Chondrocyte (in vitro differentiated cells): ENCODE measurements around the gene C6orf132. TPM values are rescaled to one million over a fixed set of nuclear protein-coding genes. Genes with fewer than 3 reads are reported as not detected.

Experiments
- DNase-seq: peaks from one replicate; pipeline ENCODE4 v3.0.0; 2021; ENCODE audit warnings: mixed read lengths, low spot score
- H3K27ac Mint-ChIP-seq: one replicate; pipeline ENCODE4 v1.8.0; 2021; ENCODE audit warnings: mild to moderate bottlenecking, moderate library complexity, mixed read lengths; ENCODE audit not compliant: unreplicated experiment
- H3K27me3 Mint-ChIP-seq: 2 replicates; pipeline ENCODE4 v1.8.0; 2021; ENCODE audit warnings: low read depth, mixed read lengths
- H3K36me3 Mint-ChIP-seq: 2 replicates; pipeline ENCODE4 v1.8.0; 2021; ENCODE audit warnings: low read depth, mixed read lengths
- H3K4me1 Mint-ChIP-seq: 2 replicates; pipeline ENCODE4 v1.8.0; 2021; ENCODE audit warnings: low read depth, mild to moderate bottlenecking, mixed read lengths
- H3K4me3 Mint-ChIP-seq: one replicate; pipeline ENCODE4 v1.8.0; 2021; ENCODE audit warnings: mild to moderate bottlenecking, moderate library complexity, mixed read lengths; ENCODE audit not compliant: unreplicated experiment
- H3K9me3 Mint-ChIP-seq: 2 replicates; pipeline ENCODE4 v1.8.0; 2021; ENCODE audit warnings: low read depth, mixed read lengths
- total RNA-seq: library from RNA; stranded (reverse); gene quantifications from 3 replicates; pipeline ENCODE4 v1.2.1, GENCODE V29; 2021
- TF ChIP-seq, protein P1 (sequence below): fragments of 200-600 bp; sonication (generic); IDR thresholded peaks from 2 replicates; pipeline ENCODE4 v1.5.0; 2021; ENCODE audit warnings: antibody characterized with exemption, mild to moderate bottlenecking, moderate library complexity

Gene C6orf132
- total RNA-seq, 1 donor from 2014 or later, result 5.8 TPM

DNA sequence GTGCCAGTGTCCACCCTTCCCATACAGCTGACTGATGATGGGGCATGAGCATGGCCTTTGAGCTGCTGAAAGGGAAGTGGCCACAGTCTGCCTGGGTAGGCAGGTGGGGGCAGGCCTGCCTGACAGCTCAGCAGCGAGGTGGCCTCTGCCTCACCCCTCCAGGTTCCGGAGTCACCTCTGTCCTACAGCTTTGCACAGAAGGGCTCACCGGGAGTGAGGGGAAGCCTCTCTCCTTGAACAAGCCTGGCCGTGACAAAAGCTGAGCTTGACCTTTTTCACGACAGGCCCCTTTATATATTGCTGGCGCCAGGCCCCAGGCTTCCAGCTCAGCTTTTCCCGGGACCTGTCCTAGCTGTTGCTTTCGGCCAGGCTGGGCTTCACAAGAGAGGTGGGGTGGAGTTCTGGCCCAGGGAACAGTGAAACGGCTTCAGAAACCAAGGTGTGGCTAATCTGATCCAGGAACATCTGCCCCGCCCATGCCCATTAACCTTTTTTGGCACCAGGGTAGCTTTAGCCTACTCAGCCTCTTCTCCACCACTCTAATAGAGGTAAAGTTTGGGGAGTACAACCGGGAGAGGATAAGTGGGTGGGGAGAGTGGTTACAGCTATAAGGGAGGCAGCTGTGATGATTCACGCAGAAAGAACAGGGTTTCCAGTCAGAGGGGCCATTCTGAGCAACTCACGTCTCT is 42.9 kb downstream of the C6orf132 start:
- H3K36me3 Mint-ChIP-seq, result peaks cover 3% of the 10 kb centered on the region
- H3K27me3 Mint-ChIP-seq, result no peaks in the 10 kb centered on the region
- H3K27ac Mint-ChIP-seq, result no peak overlapping the region
- H3K4me1 Mint-ChIP-seq, result peaks cover 13% of the 10 kb centered on the region
- no peak overlapping the region for H3K4me3 Mint-ChIP-seq
- no peaks in the 10 kb centered on the region for H3K9me3 Mint-ChIP-seq
- no peak for DNase-seq
- TF ChIP-seq, protein P1, sequence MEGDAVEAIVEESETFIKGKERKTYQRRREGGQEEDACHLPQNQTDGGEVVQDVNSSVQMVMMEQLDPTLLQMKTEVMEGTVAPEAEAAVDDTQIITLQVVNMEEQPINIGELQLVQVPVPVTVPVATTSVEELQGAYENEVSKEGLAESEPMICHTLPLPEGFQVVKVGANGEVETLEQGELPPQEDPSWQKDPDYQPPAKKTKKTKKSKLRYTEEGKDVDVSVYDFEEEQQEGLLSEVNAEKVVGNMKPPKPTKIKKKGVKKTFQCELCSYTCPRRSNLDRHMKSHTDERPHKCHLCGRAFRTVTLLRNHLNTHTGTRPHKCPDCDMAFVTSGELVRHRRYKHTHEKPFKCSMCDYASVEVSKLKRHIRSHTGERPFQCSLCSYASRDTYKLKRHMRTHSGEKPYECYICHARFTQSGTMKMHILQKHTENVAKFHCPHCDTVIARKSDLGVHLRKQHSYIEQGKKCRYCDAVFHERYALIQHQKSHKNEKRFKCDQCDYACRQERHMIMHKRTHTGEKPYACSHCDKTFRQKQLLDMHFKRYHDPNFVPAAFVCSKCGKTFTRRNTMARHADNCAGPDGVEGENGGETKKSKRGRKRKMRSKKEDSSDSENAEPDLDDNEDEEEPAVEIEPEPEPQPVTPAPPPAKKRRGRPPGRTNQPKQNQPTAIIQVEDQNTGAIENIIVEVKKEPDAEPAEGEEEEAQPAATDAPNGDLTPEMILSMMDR, result no peak

DNA sequence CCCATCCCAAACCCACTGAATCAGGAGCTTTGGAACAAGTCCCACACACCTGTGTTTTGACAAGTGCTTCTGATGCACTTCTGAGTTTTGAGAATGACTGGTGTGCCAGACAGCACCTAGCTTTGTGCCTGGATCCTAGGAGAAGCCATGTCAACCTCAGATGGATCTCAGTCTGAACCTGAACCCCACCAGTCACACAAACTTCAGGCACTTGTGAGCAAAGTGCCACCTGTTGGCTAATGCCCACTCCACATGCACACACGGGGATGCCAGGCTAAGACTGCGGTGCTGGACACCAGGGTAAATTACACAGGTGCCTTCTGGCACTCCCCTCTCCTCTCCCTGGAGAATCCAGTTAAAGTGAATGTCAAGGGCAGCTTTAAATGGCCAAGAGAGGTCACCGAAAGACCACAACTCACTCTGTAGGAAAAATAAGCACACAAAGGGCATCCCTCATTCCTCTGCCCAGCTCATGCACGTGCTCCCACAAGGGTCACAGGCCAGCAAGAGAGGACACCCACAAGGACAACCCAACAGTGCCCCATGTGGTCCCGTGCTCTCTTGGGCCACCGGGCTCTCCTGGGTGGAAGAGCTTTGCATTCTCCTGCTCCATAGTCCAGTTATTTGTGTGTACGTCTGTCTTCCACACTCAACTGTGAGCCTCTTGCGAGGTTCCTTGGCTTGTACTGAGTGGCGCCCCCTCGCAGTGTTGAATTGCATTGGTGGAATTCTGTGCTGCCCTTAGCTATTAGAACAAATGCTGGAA is 46.5 kb downstream of the C6orf132 start:
- peaks cover 4% of the 10 kb centered on the region for H3K27me3 Mint-ChIP-seq
- H3K36me3 Mint-ChIP-seq, result no peaks in the 10 kb centered on the region
- no peaks in the 10 kb centered on the region for H3K9me3 Mint-ChIP-seq
- TF ChIP-seq, protein P1, result peak; percentile 47
- peaks cover 9% of the 10 kb centered on the region for H3K4me1 Mint-ChIP-seq
- no peak overlapping the region for H3K4me3 Mint-ChIP-seq
- H3K27ac Mint-ChIP-seq, result no peak overlapping the region
- DNase-seq, result no peak

DNA sequence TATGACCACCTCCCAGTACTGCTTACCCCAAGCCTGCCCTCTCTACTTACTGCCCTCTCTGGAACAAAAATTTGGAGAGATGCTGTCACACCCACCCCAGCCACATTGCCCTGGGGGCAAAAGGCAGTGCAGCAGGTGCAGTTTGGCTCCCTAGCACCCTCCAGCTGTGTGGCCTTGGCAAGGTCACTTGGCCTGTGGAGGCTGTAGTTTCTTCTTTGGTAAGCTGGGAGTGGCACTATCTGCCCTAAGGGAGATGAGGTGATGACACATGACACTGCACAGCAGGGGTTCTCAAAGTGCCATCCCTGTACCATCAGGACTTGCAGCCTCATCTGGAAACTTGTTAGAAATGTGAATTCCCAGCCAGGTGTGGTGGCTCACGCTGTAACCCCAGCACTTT is 47.3 kb downstream of the C6orf132 start:
- Mint-ChIP-seq H3K4me1 (peaks cover 5% of the 10 kb centered on the region), H3K9me3 (no peaks in the 10 kb centered on the region), H3K27me3 (peaks cover 4% of the 10 kb centered on the region), H3K36me3 (no peaks in the 10 kb centered on the region), H3K4me3 (no peak overlapping the region), H3K27ac (no peak overlapping the region)
- no peak for DNase-seq
- TF ChIP-seq, protein P1, result no peak

DNA sequence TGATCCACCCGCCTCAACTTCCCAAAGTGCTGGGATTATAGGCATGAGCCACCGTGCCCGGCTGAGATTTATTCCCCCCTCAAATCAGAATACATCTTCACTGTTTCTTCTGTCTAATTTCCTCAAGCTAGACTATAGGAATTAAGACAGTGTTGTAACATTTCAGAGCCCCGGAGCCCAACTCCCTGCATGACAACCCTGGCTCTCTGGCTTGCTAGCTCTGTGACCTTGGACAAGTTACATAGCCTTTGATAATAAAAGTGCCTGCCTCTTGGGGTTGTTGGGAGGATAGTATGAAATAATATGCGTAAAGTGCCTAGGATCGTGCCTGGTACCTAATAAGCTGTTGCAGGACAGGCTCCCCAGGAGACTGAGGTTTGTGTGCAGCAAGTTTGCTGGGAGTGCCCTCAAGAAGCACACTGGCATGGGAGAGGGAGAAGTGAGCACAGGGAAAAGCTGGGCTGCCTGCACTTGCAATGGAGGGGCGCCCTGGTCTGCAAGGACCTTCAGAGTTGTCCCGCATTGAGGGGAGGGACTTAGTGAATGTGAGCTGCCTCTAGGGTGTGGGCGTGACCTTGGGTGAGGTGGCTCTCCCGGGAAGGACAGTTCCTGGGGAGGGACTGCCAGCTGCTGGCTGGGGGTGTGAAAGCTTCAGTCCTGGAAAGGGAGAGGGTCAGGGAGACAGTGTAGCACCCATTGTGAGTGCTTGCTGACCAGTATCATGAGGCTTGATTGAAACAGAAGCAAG is 48.7 kb downstream of the C6orf132 start:
- Mint-ChIP-seq H3K9me3 (no peaks in the 10 kb centered on the region), H3K4me1 (no peaks in the 10 kb centered on the region), H3K36me3 (no peaks in the 10 kb centered on the region), H3K27me3 (peaks cover 4% of the 10 kb centered on the region), H3K27ac (no peak overlapping the region), H3K4me3 (no peak overlapping the region)
- TF ChIP-seq, protein P1, result no peak
- no peak for DNase-seq

DNA sequence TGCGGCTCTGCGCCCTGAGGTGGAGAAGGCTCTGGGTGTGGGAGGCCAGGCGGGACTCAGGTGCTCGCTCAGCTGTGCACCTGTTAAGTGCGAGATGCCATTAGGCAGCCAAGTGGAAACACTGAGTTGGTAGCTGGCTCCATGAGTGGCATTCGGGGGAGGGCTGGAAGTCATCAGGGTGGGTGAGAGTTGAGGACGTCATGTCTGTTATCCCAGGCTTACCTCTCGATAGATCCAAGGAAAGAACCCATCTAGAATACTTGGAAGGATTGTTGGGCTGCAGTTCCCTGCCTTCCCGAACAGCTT is 50.7 kb downstream of the C6orf132 start:
- TF ChIP-seq, protein P1, result no peak
- Mint-ChIP-seq H3K36me3 (no peaks in the 10 kb centered on the region), H3K4me1 (peaks cover 5% of the 10 kb centered on the region), H3K9me3 (no peaks in the 10 kb centered on the region), H3K27ac (no peak overlapping the region), H3K27me3 (peaks cover 4% of the 10 kb centered on the region), H3K4me3 (no peak overlapping the region)
- DNase-seq, result no peak
